GM19351 (cell line): ENCODE results near the gene CLIP2.
"Not testable (repeated sequence)": the region's sequence is repeated elsewhere in the genome, so short reads cannot be mapped to it uniquely, and the experiment has no call there.

Experiments
- ATAC-seq: cut with Tn5 transposase; IDR thresholded peaks from one replicate; pipeline ENCODE4 v1.9.1; 2021; ENCODE audit warnings: mild to moderate bottlenecking, moderate library complexity; ENCODE audit not compliant: unreplicated experiment

Gene CLIP2

DNA sequence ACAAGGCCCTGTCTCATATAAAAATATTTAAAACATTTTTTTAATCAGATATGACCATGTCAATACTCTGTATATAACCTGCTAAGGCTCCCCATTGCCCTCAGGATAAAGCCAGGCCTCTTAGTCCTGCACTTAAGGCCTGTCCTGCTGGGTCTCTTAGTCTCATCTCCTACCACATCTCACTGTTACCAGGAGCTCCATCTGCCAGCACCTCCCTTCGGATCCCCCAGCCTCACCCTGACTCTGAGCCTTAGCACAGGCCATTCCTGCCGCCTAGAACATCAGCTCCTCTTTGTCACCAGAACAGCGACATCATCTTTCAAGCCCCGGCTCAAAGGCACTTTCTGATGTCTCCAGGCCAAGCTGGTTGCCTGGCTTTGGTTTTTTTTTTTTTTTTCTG, 138.8 kb downstream of the CLIP2 start:
- ATAC-seq, result no peak

DNA sequence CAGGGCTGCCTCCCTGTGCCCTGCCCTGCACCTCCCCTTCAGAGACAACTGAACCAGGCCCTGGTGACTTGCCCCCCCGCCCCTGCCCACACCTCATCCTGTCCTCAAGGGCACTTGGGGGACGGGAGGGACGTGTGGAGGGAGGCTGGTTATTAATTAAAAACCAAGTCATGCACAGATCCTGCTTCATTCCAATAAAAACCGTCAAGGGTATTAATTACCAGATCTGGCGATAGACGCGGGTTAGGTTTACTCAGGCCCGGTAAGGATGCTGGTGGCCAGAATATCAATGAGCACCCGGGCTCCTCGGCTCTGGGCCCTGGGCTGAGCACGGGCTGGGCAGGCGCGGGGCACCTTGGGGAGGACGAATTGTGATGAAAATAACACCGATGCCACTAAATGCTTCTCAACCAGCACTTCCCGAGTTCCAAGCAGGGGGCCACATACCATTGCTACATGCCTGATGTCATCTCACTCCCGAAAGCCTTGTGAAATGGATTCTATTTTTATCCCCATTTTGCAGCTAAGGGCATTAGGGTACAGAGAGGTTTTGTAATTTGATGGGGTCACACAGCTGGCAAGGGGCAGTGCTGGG, 140.0 kb downstream of the CLIP2 start:
- no peak for ATAC-seq

DNA sequence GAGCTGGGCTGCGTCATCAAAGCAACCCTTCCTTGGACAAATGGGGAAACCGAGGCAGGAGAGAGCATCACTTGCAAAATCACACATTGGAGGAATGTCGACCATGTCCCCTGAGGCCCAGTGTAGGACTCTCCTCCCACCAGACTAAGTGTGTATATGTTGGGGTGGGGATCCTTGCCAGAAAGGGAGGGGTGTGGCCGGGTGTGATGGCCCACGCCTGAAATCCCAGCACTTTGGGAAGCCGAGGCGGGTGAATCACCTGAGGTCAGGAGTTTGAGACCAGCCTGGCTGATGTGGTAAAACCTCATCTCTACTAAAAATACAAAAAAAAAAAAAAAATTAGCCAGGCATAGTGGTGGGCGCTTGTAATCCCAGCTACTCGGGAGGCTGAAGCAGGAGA, 141.2 kb downstream of the CLIP2 start:
- not testable (repeated sequence) for ATAC-seq

DNA sequence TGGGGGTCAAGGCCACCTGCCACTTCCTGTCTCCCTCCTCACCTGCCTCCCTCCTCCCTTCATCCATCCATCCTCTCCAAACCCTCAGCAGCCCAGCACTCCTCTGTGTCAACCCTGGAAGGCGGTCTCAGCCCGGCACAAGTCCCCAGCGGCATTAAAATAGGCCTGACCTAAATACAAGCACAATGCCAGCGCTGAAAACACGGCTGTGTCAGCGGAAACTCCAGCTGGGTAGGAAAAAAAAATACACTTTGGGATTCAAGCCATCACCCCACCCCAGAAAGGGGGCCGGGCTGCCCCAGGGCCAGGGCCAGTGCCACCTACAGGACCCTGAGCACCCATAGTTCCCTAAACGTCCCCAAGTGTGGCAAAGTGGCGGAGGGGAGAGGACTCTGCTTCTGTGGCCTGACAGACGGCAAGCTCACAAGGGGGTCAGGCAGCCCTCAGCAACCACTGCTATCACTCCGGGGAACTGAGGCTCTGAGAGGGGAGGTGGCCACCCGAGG, 141.8 kb downstream of the CLIP2 start:
- no peak for ATAC-seq

DNA sequence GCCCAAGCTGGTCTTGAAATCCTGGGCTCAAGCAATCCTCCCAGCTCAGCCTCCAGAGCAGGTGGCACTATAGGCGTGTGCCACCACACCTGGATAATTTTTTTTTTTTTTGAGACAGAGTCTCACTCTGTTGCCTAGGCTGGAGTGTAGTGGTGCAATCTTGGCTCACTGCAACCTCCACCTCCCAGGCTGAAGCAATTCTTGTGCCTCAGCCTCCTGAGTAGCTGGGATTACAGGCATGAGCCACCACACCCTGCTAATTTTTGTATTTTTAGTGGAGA, 148.0 kb downstream of the CLIP2 start:
- not testable (repeated sequence) for ATAC-seq

DNA sequence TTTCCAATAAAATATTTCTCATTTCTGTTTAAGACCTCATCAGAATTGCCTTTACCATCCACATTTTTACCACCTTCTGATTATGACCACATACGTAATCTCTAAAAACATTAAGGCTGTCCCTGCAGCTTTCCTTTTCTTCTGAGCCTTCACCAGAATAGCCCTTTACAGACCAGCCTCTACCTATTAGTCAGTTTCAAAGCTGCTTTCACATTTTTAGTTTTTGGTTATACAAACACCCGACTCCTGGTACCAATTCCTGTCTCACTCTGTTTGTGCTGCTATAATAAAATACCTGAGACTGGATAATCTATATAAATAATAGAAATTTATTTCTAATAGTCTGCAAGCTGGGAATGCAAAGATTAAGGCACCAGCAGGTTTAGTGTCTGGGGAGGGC, 149.1 kb downstream of the CLIP2 start:
- ATAC-seq, result no peak

DNA sequence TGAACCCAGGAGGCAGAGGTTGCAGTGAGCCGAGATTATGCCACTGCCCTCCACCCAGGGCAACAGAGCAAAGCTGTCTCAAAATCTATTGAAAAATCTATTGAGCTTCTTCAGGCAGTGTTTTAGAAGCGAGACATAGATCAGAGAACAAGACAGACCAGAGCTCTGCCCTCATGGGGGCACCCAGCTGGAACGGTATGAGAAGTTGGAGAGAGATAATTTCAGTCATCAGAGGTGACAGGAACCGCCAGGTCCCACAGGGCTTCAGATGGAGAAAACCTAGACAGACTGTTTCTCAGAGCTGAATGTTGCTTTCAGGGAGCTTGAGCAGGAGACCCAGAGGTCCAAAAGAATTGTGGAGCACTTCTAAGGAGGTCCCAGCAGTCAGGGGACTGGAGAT, 150.3 kb downstream of the CLIP2 start:
- ATAC-seq, result no peak

DNA sequence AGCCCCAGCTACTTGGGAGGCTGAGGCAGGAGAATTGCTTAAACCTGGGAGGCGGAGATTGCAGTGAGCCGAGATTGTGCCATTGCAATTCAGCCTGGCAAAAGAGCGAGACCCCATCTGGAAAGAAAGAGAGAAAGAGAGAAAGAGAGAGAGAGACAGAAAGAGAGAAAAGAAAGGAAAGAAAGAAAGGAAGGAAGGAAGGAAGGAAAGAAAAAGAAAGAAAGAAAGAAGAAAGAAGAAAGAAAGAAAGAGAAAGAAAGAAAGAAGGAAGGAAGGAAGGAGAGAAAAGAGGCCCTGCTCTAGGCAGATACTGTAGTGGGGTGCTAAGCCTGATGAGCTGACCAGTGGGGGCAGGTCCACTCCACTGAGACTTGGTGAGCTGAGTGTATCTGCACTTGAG, 150.9 kb downstream of the CLIP2 start:
- not testable (repeated sequence) for ATAC-seq

DNA sequence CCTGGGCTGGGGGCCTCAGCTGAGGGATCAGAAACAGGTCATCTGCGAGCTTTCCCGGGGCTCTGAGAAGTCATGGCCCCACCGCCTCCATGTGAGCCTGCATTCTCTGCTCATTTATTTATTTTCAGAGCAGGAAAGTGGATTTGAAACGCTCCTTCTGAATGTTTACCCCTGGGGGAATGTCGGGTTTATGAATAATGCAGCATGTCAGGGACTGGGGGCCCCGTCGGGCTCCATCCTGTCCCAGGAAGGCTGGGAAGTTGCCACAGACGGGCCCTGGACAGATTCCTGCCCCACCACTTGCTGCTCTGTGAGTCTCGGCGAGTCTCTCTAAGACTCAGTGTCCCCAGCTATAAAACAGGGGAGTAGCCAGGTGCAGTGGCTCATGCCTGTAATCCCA, 152.6 kb downstream of the CLIP2 start:
- ATAC-seq, result no peak

DNA sequence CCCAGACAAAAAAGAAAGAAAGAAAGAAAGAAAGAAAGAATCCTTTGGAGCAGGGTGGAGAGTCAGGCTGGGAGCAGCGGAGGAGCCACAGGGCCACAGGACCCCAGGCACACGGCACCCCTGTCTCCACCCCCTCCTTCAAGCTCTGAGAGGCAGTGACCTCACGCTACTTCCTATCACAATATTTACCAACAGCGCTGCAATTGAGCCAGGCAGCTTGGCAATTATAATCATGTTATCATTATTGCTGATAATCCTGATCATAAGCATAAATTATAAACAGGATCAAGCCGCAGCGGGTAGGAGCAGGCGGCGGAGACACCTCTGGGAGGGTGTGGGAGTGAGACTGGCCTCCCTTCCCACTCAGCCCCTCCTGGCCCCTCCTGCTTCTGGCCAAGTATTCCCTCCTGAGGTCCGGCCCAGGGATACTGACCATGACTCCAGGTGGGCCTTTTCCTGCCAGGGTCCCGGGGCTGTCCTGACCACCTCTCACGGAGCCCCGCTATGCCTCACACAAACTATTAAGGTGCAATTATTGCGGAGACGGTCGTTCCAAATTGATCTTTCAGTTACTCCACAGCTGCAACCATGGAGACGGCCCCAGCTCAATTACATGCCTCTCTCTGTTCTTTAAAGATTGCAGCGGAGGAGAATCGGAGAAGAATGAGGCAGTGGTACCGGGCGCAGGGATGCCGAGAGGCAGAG, 154.5 kb downstream of the CLIP2 start:
- ATAC-seq, result no peak

DNA sequence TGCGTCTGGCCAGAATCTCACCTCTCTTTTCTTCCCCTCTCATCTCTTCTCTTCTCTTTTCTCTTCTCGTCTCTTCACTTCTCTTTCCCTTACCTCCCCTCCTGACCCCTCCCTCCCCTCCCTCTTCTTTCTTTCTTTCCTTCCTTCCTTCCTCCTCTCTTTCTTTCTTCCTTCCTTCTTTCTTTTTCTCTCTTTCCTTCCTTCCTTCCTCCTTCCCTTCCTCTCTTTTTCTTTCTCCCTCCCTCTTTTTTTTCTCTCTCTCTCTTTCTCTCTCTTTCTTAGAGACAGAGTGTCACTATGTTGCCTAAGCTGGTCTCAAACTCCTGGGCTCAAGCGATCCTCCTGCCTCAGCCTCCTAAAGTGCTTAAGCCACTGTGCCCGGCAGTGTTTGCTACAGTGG, 159.9 kb downstream of the CLIP2 start:
- no peak for ATAC-seq

DNA sequence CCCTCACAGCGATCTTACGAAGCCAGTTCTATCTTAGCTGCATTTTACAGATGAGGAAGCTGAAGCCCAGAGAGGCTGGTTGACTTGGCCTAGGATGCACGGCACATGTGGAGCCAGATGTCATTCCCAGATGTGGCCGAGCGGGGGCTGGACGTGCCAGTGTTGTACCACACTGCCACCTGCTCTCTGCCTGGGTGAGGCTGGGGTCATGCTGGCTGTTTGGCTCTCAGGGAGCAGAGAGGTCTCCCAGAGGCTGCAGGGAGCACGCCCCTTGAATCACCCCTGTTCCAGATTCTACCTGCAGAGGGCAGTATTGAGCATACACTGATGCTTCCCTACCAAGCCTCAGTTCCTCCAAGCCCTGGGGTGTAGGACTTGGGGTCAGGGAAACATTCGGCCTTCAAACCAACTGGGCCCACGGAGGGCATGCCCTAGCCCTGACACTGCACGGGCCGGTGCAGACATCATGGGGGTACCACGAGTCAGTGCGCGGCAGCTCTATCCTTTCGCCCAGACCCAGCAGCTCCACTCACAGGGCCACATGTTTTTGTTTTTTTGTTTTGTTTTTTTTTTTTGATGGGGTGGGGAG, 160.7 kb downstream of the CLIP2 start:
- ATAC-seq, result no peak

DNA sequence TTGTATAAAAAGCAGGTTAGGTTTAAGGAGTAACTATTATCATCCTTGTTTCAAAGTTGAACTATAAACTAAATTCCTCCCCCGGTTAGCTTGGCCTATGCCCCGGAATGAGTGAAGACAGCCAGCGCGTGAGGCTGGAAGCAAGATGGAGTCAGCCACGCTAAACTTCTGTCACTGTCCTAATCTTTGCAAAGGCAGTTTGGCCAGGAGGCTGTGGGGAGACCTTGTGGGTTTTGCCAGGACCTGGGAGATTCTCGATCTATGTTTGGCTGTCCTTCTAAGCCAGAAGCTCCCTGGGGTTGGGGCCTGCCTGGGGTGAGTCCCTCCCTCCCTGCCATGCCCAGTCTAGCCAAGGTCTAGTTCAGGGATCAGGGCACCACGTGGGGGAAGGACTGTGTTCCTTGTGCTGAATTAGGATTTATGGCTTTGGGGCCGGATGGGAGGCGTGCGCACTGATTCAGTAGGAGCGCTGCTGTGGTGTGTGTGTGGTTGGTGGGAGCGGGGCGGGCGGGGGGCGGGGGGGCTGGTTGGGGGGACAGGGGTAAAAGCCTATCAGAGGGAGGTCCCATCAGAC, 163.6 kb downstream of the CLIP2 start:
- no peak for ATAC-seq

DNA sequence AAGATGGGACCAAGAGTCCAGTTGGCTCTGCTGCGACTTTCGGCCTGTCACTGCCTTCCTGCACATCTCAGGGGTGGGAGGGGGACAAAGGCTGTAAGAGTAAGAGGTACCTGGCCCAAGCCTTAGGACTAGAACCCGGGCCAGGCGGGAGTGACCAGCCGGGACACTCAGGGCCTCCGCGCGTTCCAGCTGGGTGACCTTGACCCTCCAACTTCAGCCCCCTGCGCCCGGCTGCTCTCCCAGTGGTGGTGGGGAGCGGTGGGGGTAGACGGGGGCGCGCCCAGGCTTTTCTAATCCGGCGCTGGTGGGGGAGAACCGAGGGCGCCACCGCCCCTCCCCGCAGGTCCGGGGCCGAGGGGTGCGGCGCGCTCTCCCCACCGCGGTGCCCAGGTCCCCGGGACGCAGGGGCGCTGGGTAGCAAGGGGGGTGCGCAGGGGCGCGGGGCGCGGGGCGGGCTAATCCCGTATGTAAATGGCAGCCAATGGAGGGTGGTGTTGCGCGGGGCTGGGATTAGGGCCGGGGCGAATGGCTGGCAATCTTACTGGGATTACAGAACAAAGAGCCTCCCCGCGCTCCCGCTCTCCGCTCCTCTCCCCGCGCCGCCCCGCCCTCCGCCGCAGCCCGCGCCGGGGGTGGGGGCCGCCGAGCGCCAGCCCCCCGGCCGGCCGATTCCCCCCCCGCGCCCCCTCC, 164.3 kb downstream of the CLIP2 start, which contains the start of gene GTF2IRD1:
TSS of gene GTF2IRD1 (plus strand) at position 585 of the 690 bp plus-strand sequence. CDS start 54,175 bp downstream, outside the sequence.
- ATAC-seq, result no peak

DNA sequence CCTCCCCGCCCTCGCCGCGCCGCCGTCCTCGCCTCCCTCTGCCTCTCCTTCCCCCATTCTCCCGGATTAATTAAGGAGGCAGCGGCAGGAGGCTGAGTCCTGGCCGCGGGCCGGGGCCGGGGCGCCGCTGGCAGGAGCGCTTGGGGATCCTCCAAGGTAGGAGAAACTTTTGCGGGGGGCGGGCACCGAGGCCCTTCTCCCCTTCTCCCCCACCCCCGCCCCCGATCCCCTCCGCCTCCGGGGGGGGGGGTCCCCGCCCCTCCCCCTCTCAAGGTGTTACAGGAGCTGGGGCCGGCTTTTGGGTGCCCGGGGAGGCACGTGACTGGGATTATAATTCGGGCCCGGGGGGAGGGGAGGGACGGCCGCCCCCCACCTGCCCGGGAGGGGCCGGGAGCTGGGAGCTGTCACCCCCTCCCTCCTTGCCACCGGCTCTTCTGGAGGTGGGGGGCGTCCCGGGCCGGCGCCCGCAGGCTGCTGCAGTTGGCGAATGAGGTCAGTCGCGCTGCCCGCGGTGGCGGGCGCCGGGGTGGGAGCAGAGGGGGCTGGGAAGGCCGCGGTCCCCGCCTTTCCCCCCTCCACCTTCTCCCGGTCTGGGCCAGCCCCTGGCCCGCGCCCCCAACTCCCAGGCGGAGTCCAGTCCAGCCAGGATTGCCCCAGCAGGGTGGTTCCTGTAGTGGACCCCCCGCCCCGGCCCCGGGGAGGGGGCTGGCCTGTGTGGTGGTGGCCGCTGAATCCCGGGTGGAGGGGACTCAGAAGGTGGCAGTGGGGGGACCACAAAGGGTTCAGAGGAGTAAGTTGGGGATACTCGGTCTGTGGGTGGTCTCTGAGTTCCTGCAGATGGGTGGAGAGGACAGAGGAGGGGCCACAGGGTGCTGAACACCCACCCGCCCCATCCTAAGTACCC, 165.1 kb downstream of the CLIP2 start:
- no peak for ATAC-seq

DNA sequence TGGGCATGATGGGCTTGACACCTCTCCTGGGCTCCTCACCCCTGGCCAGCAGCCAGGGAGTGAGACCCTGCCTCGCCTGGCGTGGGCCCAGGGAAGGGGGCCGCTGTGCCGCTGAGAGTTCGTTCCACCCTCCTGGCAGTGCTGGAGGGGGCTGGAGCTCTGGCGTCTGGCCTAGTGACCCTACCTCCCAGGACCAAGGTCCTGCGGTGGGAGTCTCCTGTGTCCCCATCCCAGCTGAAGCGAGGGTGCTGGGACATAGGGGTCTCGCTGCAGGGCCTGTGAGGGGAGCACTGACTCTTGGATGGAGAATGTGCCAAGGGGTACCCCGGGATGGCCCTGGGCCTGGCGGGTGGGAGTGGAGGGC, 165.7 kb downstream of the CLIP2 start:
- ATAC-seq, result no peak

DNA sequence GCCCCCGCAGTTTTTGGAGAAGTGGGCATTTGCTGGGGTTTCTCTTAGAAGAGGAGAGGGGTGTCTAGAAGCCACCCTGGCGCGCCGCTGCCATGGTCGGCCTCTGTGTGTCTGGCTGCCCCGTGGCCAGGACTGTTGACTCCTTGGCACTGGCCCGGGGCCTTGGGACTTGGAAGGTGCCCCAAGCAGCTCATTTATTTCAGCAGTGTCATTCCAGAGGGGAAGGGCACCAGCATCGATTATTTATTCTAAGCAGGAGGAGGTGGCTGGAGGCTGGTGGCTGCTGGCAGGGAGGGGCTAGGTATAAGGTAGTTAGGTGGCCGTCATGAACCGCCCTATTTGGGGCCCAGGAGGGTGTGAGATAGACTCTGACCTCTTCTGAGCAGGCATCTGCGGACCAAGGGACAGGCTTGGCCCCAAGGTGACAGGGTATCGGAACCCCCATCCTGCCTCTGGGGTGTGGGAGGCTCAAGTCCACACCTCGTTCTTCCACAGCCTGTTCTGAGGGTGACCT, 166.1 kb downstream of the CLIP2 start:
- no peak for ATAC-seq
